ENCODE measurements around the gene SKA1. TPM values are rescaled to one million over a fixed set of nuclear protein-coding genes. Genes with fewer than 3 reads are reported as not detected.
"Not testable (repeated sequence)": the region's sequence is repeated elsewhere in the genome, so short reads cannot be mapped to it uniquely, and the experiment has no call there.

The SKA1 gene
- total RNA-seq, 2 experiments from 2014 or later, result 29.4 to 32.2 TPM

DNA sequence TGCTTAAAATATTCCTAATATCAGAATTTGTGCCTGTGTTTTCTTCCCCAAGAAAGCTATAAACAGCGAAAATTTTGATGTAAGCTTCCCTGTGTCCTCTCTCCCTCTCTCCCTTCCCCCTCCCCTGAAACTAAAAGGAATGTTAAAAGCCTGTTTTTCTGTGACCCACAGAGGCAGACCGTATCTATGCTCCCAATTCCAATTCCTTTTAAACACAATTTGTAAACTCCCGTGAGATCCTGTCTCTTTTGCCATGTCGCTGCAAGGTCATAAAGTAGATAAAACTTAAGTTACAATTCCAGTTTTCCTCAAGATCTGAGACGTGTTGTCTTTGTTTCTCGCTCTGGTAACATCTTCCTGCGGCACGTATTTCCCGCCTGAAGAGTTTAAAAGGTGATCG lies 23.3 kb downstream of the SKA1 start:
- intact Hi-C loops (cut with micrococcal nuclease), result no loop called here
- no peak overlapping the region for H3K27ac Mint-ChIP-seq
- no peaks in the 10 kb centered on the region for H3K9me3 Mint-ChIP-seq
- peaks cover 4% of the 10 kb centered on the region for H3K36me3 Mint-ChIP-seq (ENCODE audit: low read depth)
- TF ChIP-seq, protein P1, sequence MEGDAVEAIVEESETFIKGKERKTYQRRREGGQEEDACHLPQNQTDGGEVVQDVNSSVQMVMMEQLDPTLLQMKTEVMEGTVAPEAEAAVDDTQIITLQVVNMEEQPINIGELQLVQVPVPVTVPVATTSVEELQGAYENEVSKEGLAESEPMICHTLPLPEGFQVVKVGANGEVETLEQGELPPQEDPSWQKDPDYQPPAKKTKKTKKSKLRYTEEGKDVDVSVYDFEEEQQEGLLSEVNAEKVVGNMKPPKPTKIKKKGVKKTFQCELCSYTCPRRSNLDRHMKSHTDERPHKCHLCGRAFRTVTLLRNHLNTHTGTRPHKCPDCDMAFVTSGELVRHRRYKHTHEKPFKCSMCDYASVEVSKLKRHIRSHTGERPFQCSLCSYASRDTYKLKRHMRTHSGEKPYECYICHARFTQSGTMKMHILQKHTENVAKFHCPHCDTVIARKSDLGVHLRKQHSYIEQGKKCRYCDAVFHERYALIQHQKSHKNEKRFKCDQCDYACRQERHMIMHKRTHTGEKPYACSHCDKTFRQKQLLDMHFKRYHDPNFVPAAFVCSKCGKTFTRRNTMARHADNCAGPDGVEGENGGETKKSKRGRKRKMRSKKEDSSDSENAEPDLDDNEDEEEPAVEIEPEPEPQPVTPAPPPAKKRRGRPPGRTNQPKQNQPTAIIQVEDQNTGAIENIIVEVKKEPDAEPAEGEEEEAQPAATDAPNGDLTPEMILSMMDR (IDR thresholded peaks at IDR 0.05), result no peak
- H3K4me1 Mint-ChIP-seq (ENCODE audit: low read depth), result peaks cover 7% of the 10 kb centered on the region
- H3K4me3 Mint-ChIP-seq, result no peak overlapping the region
- ATAC-seq, result no peak
- POLR2A ChIA-PET, result no interaction called here
- DNase-seq, result no peak
- CTCF ChIA-PET, result interaction anchor here (1.1 to 1.2 kb wide), 2 partner anchors 30 to 31 kb away, joined by 3 read pairs; no protein-coding TSS in a partner anchor
- peaks cover 38% of the 10 kb centered on the region for H3K27me3 Mint-ChIP-seq

DNA sequence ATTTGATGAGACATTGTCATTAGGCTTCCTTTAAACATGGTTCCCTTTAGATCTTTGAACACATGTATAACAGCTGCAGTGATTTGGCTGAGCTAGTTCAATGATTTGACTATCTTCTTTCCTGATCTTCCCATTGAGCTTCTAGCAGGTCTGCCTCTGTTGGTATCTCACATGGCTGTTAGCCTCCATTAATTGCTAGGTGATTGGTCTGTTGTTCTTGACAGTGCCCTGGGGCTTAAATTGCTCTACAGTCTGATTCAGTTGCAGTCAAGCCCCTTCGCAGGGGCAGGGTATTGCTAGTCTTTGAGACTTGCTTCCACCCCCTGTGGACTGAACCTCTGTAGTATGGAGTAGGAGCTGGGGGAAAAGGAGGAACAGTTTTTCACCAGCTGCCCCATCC lies 24.1 kb downstream of the SKA1 start:
- peaks cover 4% of the 10 kb centered on the region for H3K36me3 Mint-ChIP-seq (ENCODE audit: low read depth)
- CTCF ChIA-PET, result interaction anchor here (1.2 kb wide), 1 partner anchor 29 kb away, joined by 3 read pairs; no protein-coding TSS in a partner anchor
- H3K4me1 Mint-ChIP-seq (ENCODE audit: low read depth), result peaks cover 7% of the 10 kb centered on the region
- no peak for DNase-seq
- H3K4me3 Mint-ChIP-seq, result no peak overlapping the region
- TF ChIP-seq, protein P1 (IDR thresholded peaks at IDR 0.05), result no peak
- POLR2A ChIA-PET, result no interaction called here
- intact Hi-C loops (cut with micrococcal nuclease), result no loop called here
- no peak for ATAC-seq
- no peak overlapping the region for H3K27ac Mint-ChIP-seq
- H3K9me3 Mint-ChIP-seq, result no peaks in the 10 kb centered on the region
- peaks cover 44% of the 10 kb centered on the region for H3K27me3 Mint-ChIP-seq

DNA sequence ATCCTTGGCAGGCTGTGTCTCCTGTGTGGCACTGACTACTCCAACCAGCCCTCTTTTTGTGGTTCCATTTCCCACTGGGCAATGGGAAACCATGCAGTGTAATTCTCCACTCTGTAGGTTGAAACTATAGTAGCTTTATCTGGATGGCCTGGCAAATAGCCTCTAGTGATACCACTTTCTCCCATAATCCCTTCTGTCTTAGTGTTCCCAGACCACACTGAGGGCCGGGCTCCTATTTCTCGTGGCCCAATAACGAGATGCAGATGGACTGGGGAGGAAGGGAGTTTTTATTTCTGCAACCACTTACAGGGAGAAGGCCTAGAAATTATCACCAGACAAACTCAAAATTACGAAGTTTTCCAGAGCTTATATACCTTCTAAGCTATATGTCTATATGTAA lies 24.7 kb downstream of the SKA1 start:
- TF ChIP-seq, protein P1 (IDR thresholded peaks at IDR 0.05), result no peak
- Mint-ChIP-seq H3K4me1 (ENCODE audit: low read depth) (peaks cover 7% of the 10 kb centered on the region), H3K36me3 (ENCODE audit: low read depth) (peaks cover 4% of the 10 kb centered on the region), H3K27me3 (peaks cover 48% of the 10 kb centered on the region), H3K4me3 (no peak overlapping the region), H3K9me3 (no peaks in the 10 kb centered on the region), H3K27ac (no peak overlapping the region)
- intact Hi-C loops (cut with micrococcal nuclease), result no loop called here
- CTCF ChIA-PET, result interaction anchor here (1.3 kb wide), 1 partner anchor 21 kb away, joined by 3 read pairs; no protein-coding TSS in a partner anchor
- POLR2A ChIA-PET, result no interaction called here
- DNase-seq, result no peak
- ATAC-seq, result no peak

DNA sequence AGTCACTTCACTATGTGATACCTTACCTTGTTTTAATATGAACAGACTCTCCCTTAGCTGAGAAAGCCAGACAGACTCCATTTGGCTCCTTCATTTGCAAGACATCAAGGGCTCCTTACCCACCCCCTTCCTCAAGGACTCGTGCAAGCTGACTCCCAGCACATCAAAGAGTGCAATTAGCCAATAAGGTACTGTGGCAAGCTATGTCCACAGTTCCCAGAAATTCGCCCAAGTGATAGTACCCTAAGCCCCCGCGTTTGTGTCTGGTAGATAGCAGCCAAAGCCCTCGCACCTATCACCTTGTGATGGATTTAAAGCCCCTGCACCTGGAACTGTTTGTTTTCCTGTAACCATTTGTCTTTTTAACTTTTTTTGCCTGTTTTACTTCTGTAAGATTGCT lies 25.6 kb downstream of the SKA1 start:
- POLR2A ChIA-PET; H3K9me3 Mint-ChIP-seq; H3K4me3 Mint-ChIP-seq; H3K4me1 Mint-ChIP-seq (ENCODE audit: low read depth); DNase-seq; intact Hi-C loops (cut with micrococcal nuclease); H3K36me3 Mint-ChIP-seq (ENCODE audit: low read depth); H3K27ac Mint-ChIP-seq; ATAC-seq: not testable (repeated sequence)
- CTCF ChIA-PET, result interaction anchor here (1.3 kb wide), 1 partner anchor 22 kb away, joined by 3 read pairs; no protein-coding TSS in a partner anchor
- peaks cover 55% of the 10 kb centered on the region for H3K27me3 Mint-ChIP-seq

DNA sequence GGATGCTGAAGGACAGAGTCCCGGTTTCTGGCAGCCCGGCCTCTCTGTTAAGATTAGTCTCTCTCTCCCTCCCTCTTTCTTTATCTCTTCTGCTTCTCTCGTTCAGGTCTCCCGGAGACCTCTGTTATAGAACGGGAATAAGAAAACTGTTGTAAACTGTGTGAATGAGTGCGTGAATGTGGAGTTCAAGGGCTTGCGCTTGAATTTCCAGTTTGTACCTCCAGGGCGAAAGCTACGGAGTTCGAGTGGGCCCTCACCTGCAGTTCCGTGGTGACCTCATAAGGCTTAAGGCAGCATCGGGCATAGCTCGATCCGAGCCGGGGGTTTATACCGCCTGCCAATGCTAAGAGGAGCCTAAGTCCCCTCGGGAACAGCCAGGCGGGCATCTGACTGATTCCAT lies 26.4 kb downstream of the SKA1 start:
- ATAC-seq (no peak), DNase-seq (no peak)
- H3K27ac Mint-ChIP-seq, result no peak overlapping the region
- intact Hi-C loops (cut with micrococcal nuclease), result no loop called here
- peaks cover 57% of the 10 kb centered on the region for H3K27me3 Mint-ChIP-seq
- POLR2A ChIA-PET, result no interaction called here
- no peaks in the 10 kb centered on the region for H3K9me3 Mint-ChIP-seq
- no peaks in the 10 kb centered on the region for H3K36me3 Mint-ChIP-seq (ENCODE audit: low read depth)
- H3K4me1 Mint-ChIP-seq (ENCODE audit: low read depth), result peaks cover 7% of the 10 kb centered on the region
- TF ChIP-seq, protein P1 (IDR thresholded peaks at IDR 0.05), result no peak
- CTCF ChIA-PET, result interaction anchor here (1.2 kb wide), 1 partner anchor 12 kb away, joined by 3 read pairs; no protein-coding TSS in a partner anchor
- no peak overlapping the region for H3K4me3 Mint-ChIP-seq

Measured in activated CD8-positive, alpha-beta T cell treated with anti-CD3 and anti-CD28 coated beads for 36 hours (primary cell).